Measurements from ENCODE around the gene ZDBF2. TPM values are rescaled to one million over a fixed set of nuclear protein-coding genes. Genes with fewer than 3 reads are reported as not detected.
A peak's percentile ranks its signal among the peaks of the same experiment; 100 is the strongest.
"Not testable (repeated sequence)": the region's sequence is repeated elsewhere in the genome, so short reads cannot be mapped to it uniquely, and the experiment has no call there.

ZDBF2 gene
- total RNA-seq, 3 donors from 2014 or later, result 5.2 to 6.5 (median 6.3) TPM

DNA sequence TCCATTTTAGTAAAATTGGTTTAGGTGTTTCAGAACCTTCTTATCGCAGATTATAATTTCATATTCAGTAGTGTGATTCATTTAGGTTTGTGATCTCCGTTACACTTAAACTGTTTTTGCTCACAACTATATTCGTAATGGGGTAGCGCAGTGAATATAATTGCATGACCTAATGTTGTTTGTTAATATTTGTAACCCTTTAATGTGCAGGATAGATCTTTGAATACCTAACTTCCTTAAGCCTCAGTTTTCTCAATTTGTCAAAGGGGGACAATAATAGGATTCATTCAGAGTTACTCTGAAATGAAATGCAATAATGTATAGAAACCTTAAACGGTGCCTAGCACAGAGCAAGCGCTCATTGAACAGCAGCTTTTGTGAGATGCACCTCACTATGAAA, 558 bp upstream of the ZDBF2 start:
- ATAC-seq (no peak), DNase-seq (no peak)
- H3K27me3 Mint-ChIP-seq (ENCODE audit: low read depth), result peaks cover 58% of the 10 kb centered on the region
- H3K9me3 Mint-ChIP-seq, result no peaks in the 10 kb centered on the region
- H3K4me3 Mint-ChIP-seq, result peak overlapping the region; percentile 84
- H3K4me1 Mint-ChIP-seq (ENCODE audit: low read depth), result peaks cover 17% of the 10 kb centered on the region
- H3K36me3 Mint-ChIP-seq (ENCODE audit: insufficient read depth), result no peaks in the 10 kb centered on the region

DNA sequence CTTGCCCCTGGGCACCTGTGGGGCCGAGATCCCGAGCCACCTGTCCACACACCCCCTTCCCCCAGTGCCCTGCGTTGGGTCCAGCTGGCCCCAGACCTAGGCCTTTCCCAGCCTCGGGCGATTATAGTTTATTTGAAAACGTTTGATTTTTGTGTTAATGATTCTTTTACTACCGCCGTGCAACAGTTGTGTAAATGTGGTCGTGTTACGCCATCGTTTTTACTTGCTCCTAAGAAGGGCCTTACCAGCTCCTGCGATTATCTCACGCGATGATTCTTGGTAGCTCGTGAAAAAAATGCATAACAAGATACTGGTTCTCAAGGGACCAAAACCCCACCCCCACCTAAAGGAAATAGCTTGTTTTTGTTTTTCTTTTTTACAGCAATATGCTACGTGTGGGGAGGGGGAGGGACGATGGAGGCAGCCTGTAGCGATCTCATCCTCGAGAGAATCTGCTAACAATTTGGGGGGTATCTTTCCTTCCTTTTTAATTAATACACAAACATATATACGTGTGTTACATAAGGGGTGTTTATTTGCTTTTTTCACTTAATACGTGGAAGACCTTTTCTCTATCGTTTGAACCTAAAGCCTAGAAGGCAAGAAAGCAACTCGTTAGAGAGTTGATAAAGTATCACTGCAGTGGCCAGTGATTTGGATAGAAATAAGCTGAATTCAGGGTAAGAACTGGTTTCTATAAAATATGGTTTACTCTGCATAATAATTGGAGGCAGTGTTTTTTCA, 1.0 kb downstream of the ZDBF2 start:
- no peak for DNase-seq
- peaks cover 17% of the 10 kb centered on the region for H3K4me1 Mint-ChIP-seq (ENCODE audit: low read depth)
- peak; percentile 7 to 29 for ATAC-seq
- H3K4me3 Mint-ChIP-seq, result peak overlapping the region; percentile 85
- H3K36me3 Mint-ChIP-seq (ENCODE audit: insufficient read depth), result peaks cover 2% of the 10 kb centered on the region
- no peaks in the 10 kb centered on the region for H3K9me3 Mint-ChIP-seq
- peaks cover 54% of the 10 kb centered on the region for H3K27me3 Mint-ChIP-seq (ENCODE audit: low read depth)

DNA sequence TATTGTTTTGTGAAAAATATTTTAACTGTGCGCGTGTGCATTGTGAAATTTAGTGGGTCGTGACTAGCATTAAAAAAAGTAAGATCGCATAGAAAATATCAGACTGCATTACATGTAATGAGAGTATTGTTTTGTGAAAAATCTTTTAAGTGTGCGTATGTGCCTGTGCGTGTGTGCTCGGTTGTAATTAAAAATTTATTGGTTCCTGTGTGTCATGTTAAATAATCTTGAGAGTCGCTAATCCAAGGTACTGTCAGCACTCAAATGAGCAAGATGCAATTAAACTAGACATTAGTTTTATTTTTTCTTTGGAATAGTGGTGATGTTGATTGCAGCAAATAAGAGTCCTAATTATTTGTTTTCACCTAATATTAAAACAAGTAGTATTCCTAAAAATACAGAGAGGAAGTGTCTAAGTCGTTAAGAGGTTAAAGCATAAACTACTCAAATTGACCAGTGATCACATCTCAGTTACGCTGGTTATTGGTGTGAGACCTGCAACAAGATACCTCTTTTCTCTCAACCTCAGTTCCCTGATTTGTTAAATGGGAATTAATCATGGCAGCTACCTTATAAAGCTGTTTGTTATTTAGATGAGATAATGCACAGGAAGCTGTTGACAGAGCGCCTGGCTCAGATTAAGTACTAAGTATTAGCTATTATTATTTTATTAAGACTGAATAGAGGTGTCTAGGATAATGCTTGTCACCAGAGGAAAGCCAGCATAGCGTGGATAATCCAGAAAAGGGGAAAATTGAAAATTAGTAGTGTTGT, 1.9 kb downstream of the ZDBF2 start:
- Mint-ChIP-seq H3K27me3 (ENCODE audit: low read depth) (peaks cover 47% of the 10 kb centered on the region), H3K36me3 (ENCODE audit: insufficient read depth) (peaks cover 2% of the 10 kb centered on the region), H3K4me1 (ENCODE audit: low read depth) (peaks cover 17% of the 10 kb centered on the region), H3K9me3 (no peaks in the 10 kb centered on the region), H3K4me3 (peak overlapping the region; percentile 85)
- ATAC-seq (no peak), DNase-seq (no peak)

DNA sequence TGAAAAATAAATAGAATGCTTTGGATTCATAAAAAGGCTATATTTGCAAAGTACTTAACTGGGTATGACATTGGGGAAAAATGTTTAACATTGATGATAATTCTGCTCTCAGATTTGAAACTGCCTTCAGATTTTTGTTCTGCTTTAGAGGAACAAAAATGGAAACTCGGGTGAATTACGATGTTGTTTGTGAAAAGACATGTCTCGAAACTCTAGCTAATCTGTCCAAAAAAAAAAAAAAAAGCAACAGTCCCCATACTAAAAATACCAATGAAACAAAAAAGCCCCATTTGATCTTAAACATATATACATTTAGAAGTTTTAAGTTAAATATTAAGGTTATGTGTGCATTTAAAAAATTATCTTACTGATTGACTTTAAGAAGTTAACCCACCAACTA, 3.0 kb downstream of the ZDBF2 start:
- H3K4me1 Mint-ChIP-seq (ENCODE audit: low read depth), result peaks cover 17% of the 10 kb centered on the region

DNA sequence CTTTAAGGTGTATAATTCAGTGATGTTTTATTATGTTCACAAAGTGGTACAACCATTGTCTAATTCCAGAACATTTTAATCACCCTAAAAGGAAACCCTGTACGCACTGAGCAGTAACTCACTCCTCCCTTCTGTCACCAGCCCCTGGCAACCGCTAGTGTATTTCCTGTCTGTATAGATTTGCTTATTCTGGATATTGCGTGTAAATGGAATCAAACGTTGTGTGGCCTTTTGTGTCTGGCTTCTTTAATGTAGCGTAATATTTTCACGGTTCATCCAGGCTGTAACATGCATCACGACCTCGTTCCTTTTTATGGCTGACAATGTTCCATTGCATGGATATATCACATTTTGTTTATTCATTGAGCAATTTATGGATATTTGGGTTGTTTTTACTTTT, 8.3 kb downstream of the ZDBF2 start:
- no peak for DNase-seq
- ATAC-seq, result no peak
- Mint-ChIP-seq H3K4me1 (ENCODE audit: low read depth) (no peaks in the 10 kb centered on the region), H3K9me3 (peaks cover 11% of the 10 kb centered on the region), H3K27me3 (ENCODE audit: low read depth) (peaks cover 11% of the 10 kb centered on the region), H3K36me3 (ENCODE audit: insufficient read depth) (peaks cover 31% of the 10 kb centered on the region), H3K4me3 (no peak overlapping the region)

More for the DNA sequence above, 3.0 kb downstream of the ZDBF2 start:
- no peak overlapping the region for H3K4me3 Mint-ChIP-seq
- no peak for ATAC-seq
- peaks cover 39% of the 10 kb centered on the region for H3K27me3 Mint-ChIP-seq (ENCODE audit: low read depth)
- H3K9me3 Mint-ChIP-seq, result no peaks in the 10 kb centered on the region
- DNase-seq, result no peak
- H3K36me3 Mint-ChIP-seq (ENCODE audit: insufficient read depth), result peaks cover 4% of the 10 kb centered on the region

DNA sequence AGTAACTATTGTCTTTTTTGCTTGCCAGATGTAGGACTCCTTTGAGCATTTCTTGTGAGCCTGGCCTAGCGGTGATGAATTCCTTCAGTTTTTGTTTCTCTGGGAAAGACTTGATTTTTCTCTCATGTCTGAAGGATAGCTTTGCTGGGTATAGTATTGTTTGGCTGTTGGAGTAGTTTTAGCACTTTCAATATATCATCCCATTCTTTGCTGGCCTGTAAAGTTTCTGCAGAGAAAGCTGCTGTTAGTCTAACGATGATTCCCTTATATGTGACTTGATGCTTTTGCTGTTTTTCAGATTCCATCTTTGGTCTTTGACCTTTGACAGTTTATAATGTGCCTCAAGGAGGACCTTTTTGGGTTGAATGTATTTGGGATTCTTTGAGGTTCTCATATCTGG, 12.7 kb downstream of the ZDBF2 start:
- H3K36me3 Mint-ChIP-seq (ENCODE audit: insufficient read depth), result peaks cover 49% of the 10 kb centered on the region
- H3K27me3 Mint-ChIP-seq (ENCODE audit: low read depth), result no peaks in the 10 kb centered on the region
- no peaks in the 10 kb centered on the region for H3K4me1 Mint-ChIP-seq (ENCODE audit: low read depth)
- peaks cover 11% of the 10 kb centered on the region for H3K9me3 Mint-ChIP-seq
- no peak for DNase-seq
- no peak overlapping the region for H3K4me3 Mint-ChIP-seq
- no peak for ATAC-seq

DNA sequence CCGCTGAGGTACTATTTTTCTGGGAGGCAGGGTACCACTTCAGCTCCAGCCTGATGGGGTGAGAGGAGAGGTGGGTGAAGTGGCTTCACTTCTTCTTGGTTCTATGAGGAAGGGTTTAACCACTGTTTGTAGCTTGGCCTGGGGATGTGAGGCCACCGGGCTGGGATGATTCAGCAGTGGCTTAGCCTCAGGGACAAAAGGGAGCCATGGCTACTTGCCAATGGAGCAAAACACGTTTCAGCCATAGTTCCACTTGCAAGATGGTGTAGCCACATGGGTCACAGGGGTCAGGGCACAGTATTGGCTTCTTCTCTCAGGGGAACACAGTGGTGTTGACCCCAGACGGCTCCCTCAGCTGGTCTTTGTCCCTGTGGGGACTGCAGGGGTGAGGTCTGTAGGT, 14.9 kb downstream of the ZDBF2 start:
- ATAC-seq (no peak), DNase-seq (no peak)
- peaks cover 11% of the 10 kb centered on the region for H3K9me3 Mint-ChIP-seq
- H3K4me1 Mint-ChIP-seq (ENCODE audit: low read depth), result no peaks in the 10 kb centered on the region
- H3K27me3 Mint-ChIP-seq (ENCODE audit: low read depth), result no peaks in the 10 kb centered on the region
- peaks cover 51% of the 10 kb centered on the region for H3K36me3 Mint-ChIP-seq (ENCODE audit: insufficient read depth)
- H3K4me3 Mint-ChIP-seq, result no peak overlapping the region

DNA sequence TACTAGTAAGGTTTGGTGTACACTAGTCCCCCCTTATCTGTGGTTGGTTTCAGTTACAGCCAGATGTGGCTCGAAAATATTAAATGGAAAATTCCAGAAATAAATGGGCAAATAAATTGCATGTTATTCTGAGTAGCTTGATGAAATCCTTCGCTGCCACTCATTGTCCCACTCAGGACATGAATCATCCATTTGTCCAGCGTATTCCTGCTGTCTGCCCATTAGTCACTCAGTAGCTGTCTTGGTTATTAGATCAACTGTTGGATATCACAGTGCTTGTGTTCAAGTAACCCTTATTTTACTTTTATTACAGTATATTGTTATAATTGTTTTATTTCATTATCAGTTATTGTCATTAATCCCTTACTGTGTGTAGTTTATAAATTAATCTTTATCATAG, 21.7 kb downstream of the ZDBF2 start:
- peaks cover 6% of the 10 kb centered on the region for H3K9me3 Mint-ChIP-seq
- DNase-seq (no peak), ATAC-seq (no peak)
- no peak overlapping the region for H3K4me3 Mint-ChIP-seq
- no peaks in the 10 kb centered on the region for H3K4me1 Mint-ChIP-seq (ENCODE audit: low read depth)
- H3K27me3 Mint-ChIP-seq (ENCODE audit: low read depth), result no peaks in the 10 kb centered on the region
- peaks cover 22% of the 10 kb centered on the region for H3K36me3 Mint-ChIP-seq (ENCODE audit: insufficient read depth)

DNA sequence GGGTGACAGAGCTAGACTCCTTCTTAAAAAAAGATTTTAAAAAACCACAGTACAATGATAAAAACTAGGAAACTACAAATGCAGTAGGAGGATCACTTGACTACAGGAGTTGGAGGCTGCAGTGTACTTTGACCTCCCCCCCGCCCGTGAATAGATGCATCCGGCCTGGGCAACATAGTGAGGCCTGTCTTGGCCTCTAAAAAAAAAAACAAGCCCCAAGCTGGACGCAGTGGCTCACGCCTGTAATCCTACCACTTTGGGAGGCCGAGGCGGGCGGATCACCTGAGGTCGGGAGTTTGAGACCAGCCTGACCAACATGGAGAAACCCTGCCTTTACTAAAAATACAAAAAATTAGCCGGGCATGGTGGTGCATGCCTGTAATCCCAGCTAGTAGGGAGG, 25.1 kb downstream of the ZDBF2 start:
- not testable (repeated sequence) for ATAC-seq; DNase-seq; H3K36me3 Mint-ChIP-seq (ENCODE audit: insufficient read depth); H3K4me1 Mint-ChIP-seq (ENCODE audit: low read depth); H3K4me3 Mint-ChIP-seq; H3K27me3 Mint-ChIP-seq (ENCODE audit: low read depth); H3K9me3 Mint-ChIP-seq

DNA sequence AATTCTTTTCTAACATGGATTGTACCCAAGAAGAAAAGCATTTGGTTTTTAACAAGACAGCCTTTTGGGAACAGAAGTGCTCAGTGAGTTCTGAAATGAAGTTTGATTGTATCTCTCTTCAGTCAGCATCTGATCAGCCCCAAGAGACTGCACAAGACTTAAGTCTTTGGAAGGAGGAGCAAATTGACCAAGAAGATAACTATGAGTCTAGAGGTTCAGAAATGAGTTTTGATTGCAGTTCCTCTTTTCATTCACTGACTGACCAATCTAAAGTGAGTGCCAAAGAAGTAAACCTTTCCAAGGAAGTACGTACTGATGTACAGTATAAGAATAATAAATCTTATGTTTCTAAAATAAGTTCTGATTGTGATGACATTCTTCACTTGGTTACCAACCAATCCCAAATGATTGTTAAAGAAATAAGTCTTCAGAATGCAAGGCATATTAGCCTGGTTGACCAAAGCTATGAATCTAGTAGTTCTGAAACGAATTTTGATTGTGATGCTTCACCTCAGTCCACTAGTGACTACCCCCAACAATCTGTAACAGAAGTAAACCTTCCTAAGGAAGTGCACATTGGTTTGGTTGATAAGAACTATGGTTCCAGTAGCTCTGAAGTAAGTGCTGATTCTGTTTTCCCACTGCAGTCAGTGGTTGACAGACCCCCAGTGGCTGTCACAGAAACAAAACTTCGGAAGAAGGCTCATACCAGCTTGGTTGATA, 31.2 kb downstream of the ZDBF2 start:
- Mint-ChIP-seq H3K4me3 (no peak overlapping the region), H3K27me3 (ENCODE audit: low read depth) (no peaks in the 10 kb centered on the region), H3K4me1 (ENCODE audit: low read depth) (no peaks in the 10 kb centered on the region), H3K36me3 (ENCODE audit: insufficient read depth) (peaks cover 8% of the 10 kb centered on the region), H3K9me3 (peaks cover 3% of the 10 kb centered on the region)
- DNase-seq, result no peak
- ATAC-seq, result no peak

DNA sequence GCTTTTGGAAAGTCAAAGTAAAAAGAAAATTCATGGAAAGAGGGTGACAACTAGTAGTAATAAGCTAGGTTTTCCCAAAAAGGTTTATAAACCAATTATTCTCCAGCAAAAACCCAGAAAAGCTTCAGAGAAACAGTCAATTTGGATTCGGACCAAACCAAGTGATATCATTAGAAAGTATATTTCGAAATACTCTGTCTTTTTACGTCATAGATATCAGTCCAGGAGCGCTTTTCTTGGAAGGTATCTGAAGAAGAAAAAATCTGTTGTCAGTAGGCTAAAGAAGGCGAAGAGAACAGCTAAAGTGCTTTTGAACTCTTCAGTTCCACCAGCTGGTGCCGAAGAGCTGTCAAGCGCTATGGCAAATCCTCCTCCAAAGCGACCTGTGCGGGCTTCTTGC, 36.6 kb downstream of the ZDBF2 start:
- Mint-ChIP-seq H3K36me3 (ENCODE audit: insufficient read depth) (peaks cover 4% of the 10 kb centered on the region), H3K9me3 (peaks cover 3% of the 10 kb centered on the region), H3K27me3 (ENCODE audit: low read depth) (no peaks in the 10 kb centered on the region), H3K4me3 (no peak overlapping the region), H3K4me1 (ENCODE audit: low read depth) (no peaks in the 10 kb centered on the region)
- DNase-seq (no peak), ATAC-seq (no peak)

DNA sequence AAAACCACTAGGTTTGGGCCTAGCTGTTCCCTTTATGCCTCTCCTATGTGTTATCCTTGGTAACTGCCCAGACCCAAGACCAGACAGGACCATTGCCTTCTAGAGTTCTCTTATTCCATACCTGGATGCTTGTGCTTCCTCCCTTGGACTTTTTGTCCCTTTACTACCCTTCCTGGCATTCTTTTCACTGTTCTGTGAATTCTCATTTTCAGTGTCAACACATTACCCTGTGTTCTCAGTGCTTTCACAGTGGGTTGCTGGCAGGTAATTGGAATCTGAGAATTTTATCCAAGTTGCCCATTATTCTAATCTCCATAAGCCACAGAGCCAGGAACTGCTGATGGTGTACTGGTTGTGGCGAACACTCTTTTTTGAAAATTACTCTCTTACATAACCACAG, 41.7 kb downstream of the ZDBF2 start:
- ATAC-seq (no peak), DNase-seq (no peak)
- Mint-ChIP-seq H3K4me3 (no peak overlapping the region), H3K36me3 (ENCODE audit: insufficient read depth) (peaks cover 4% of the 10 kb centered on the region), H3K9me3 (peaks cover 4% of the 10 kb centered on the region), H3K27me3 (ENCODE audit: low read depth) (no peaks in the 10 kb centered on the region), H3K4me1 (ENCODE audit: low read depth) (no peaks in the 10 kb centered on the region)

DNA sequence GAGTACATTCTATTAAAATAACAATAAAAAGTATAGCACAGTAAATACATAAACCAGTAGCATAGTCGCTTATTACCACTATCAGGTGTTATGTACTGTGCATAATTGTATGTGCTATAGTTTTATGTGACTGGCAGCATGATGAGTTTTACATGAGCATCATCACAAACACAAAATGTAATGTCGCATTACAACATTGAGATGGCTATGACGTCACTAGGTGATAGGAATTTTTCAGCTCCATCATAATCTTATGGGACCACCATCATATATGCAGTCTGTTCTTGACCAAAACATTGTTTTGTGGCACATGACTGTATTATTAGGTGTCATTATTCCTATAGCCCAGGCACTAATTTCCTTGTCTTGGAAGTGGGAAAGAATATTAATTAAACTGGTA, 48.6 kb downstream of the ZDBF2 start:
- H3K4me1 Mint-ChIP-seq (ENCODE audit: low read depth), result no peaks in the 10 kb centered on the region
- no peak for DNase-seq
- H3K9me3 Mint-ChIP-seq, result peaks cover 4% of the 10 kb centered on the region
- no peaks in the 10 kb centered on the region for H3K27me3 Mint-ChIP-seq (ENCODE audit: low read depth)
- ATAC-seq, result no peak
- H3K4me3 Mint-ChIP-seq, result no peak overlapping the region
- H3K36me3 Mint-ChIP-seq (ENCODE audit: insufficient read depth), result no peaks in the 10 kb centered on the region

DNA sequence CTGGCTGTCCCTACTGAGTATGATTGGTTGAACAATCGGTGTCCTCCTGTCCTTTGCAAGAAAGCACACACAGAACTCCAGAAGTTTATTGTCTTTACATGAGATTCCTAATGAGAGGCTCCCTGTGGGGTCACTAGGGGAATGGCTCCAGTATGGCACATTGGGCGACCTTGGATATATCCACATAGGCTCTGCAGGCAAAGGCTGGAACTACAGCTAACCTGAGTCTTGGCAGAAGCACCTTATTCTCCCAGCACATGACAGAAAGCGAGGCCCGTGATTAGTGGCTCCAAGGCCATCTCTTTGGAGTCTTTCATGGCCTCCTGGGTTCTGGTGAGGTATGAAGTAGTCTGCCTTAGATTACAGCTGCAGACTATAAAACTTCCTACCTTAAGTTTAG, 49.0 kb downstream of the ZDBF2 start:
- no peak for DNase-seq
- H3K27me3 Mint-ChIP-seq (ENCODE audit: low read depth), result no peaks in the 10 kb centered on the region
- H3K4me1 Mint-ChIP-seq (ENCODE audit: low read depth), result no peaks in the 10 kb centered on the region
- no peak for ATAC-seq
- H3K36me3 Mint-ChIP-seq (ENCODE audit: insufficient read depth), result no peaks in the 10 kb centered on the region
- H3K4me3 Mint-ChIP-seq, result no peak overlapping the region
- H3K9me3 Mint-ChIP-seq, result peaks cover 4% of the 10 kb centered on the region

Data from activated T-cell treated with anti-CD3 and anti-CD28 coated beads, Interleukin-2, amount 50 U/mL, for 4 hours (primary cell).